GM12892 (cell line): ENCODE results near the gene CTXN3.
"Not testable (repeated sequence)": the region's sequence is repeated elsewhere in the genome, so short reads cannot be mapped to it uniquely, and the experiment has no call there.

Experiments
- DNase-seq: peaks from one replicate; pipeline ENCODE4 v3.0.0; 2011; ENCODE audit not compliant: insufficient read length
- FAIRE-seq: peaks from 2 replicates; lab custom pipeline; 2011; peaks lifted over from hg19 to GRCh38; lab: Jason Lieb, UNC
- POLR2A ChIP-seq: IDR thresholded peaks from 2 replicates; pipeline ENCODE4 v1.6.1; 2011; ENCODE audit warnings: low read depth, low read length, control low read depth
- POLR2AphosphoS5 ChIP-seq: IDR thresholded peaks from 2 replicates; pipeline ENCODE4 v1.6.1; 2011; ENCODE audit warnings: low read depth, low read length, control low read depth
- TAF1 ChIP-seq: IDR thresholded peaks from 2 replicates; pipeline ENCODE4 v1.6.1; 2011; ENCODE audit warnings: low read depth, mild to moderate bottlenecking, control low read depth, low read length, borderline replicate concordance

CTXN3 gene

DNA sequence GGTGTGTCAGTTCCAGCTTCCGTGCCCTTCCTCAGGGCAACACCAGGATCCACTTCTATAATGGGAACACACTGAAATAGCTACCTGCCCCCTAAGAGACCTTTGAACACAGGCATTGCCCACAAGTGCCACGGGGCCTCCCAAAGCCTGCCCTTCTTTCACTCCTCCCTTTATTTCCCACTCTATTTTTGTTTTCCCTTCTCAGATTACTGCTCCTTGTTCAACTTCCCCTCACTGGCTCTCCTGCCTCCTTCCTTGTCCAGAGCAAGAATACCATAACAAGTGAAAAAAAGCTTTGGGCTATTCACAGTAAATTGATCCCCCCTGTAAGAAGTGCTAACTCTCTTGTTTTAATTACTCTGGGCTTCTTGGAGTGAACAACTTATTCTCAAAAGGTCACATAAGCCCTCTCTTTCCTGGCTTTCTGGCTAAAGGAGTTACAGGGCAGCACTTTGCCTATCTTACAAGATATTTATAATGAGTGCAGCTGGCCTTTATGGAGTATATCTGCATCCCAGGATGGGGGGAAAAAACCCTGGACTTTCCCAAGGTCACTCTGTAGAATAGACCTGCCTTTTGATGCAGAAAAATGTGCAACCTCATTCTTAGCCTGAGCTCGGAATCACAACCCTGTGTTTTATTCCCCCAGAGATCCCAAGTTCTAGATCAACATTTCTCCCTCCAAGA lies 11.3 kb downstream of the CTXN3 start:
- FAIRE-seq (no peak), DNase-seq (no peak)
- TF ChIP-seq POLR2A (no peak), POLR2AphosphoS5 (no peak), TAF1 (no peak)

DNA sequence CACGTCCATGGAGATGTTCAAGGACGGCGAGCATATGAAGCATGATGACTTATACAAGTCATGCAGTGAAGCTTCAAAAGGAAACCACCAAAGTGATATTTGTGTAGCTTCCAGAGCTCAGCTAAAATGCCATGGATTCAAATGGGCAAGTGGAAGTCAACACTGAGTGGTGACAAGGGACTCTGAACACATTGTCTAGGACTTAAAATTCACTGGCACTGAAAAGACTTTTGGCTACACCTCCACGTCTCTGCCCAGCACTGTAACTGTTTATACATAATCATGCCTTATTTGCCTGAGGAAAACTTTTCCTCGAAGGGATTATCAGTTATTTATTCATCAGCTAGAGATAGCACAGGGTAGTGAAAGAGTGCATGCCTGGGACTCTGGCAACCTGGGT lies 15.2 kb downstream of the CTXN3 start:
- no peak for FAIRE-seq
- no peak for DNase-seq
- no peak for TF ChIP-seq POLR2AphosphoS5
- no peak for TF ChIP-seq TAF1
- no peak for TF ChIP-seq POLR2A

DNA sequence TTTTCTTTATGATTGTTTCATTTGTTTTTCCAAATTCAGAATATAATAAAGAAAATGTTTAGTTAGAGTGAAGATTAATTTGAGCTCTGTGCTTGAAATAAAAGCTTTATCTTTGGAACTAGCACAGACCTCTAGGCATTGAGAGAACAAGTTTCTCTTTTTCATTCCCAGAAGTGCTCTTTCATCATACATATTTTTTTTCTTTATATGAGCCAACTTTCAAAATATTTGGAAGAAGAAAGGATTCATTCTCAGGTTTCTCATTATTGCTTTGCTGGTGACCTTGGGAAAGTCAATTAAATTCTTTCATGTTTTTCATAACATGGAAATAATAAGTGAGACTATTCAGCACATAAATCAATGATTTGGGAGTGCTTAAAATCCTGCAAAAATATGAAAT lies 16.8 kb downstream of the CTXN3 start:
- TF ChIP-seq TAF1: no peak
- TF ChIP-seq POLR2A: no peak
- TF ChIP-seq POLR2AphosphoS5: no peak
- FAIRE-seq: no peak
- no peak for DNase-seq

DNA sequence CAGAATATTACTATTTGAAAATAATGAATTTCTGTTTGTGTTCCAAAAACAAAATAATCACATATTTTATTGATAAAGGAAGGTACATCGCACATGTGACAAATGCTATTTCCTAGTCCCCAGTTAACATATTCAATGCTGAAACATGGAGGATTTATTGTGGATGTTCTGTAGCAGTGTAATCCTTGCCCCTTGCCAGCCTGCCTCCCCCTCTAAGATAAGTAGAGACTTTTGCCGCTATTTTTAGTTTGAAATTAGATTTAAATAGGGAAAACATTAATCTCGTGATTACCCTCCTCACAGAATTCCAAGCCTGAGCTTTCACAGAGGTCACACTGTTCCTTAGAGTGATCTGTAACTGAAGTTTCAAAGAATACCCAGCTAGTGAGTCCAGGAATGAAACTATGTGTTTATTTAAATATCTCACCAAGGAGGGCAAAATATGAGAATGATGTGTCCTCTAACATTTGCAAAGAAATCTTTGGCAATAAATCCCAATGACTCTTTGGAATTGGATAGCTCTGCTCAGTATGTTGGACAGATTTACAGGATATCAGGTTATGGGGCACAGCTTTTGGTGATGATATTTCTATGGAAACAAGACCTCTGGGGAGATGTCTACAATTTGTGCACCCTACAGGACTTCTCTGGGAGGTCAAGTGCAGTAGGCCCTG lies 17.3 kb downstream of the CTXN3 start:
- DNase-seq (no peak), FAIRE-seq (no peak)
- TF ChIP-seq TAF1: no peak
- no peak for TF ChIP-seq POLR2A
- no peak for TF ChIP-seq POLR2AphosphoS5

DNA sequence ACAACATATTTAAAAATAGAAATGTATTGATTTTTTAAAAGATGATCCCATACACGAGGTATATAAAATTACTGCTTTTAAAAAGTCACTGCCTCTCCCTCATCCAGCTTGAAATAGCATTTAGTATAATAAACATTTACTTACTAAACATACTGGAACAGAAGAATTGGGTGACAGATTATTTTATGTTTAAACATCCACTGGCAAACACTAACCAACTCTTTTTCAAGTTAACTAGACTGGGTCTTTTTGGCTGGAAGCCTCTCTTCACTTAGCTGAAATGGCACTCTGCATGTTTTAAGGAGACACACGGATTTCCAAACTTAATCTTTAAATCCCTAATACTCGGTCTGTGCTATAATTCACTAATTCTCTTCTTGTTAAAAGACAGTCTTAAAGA lies 19.0 kb downstream of the CTXN3 start:
- TF ChIP-seq TAF1: no peak
- TF ChIP-seq POLR2A: no peak
- no peak for TF ChIP-seq POLR2AphosphoS5
- DNase-seq (no peak), FAIRE-seq (no peak)

DNA sequence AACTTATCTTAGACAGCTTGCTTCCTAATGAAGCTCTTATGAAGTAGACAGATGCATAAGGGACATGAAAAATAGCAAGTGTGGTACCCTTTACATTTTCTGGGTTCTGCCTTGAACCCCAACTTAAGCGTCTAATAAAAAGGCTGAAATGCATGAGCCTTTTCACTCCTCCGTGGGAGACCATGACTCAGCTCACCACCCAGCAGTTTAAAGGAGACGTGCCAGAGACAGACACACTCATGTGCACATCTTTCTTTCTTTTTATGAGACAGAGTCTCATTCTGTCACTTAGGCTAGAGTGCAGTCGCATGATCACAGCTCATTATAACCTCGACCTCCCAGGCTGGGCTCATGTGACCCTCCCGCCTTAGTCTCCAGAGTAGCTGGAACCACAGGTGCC lies 22.3 kb downstream of the CTXN3 start:
- TF ChIP-seq POLR2A (no peak), POLR2AphosphoS5 (no peak), TAF1 (no peak)
- no peak for FAIRE-seq
- DNase-seq: no peak

DNA sequence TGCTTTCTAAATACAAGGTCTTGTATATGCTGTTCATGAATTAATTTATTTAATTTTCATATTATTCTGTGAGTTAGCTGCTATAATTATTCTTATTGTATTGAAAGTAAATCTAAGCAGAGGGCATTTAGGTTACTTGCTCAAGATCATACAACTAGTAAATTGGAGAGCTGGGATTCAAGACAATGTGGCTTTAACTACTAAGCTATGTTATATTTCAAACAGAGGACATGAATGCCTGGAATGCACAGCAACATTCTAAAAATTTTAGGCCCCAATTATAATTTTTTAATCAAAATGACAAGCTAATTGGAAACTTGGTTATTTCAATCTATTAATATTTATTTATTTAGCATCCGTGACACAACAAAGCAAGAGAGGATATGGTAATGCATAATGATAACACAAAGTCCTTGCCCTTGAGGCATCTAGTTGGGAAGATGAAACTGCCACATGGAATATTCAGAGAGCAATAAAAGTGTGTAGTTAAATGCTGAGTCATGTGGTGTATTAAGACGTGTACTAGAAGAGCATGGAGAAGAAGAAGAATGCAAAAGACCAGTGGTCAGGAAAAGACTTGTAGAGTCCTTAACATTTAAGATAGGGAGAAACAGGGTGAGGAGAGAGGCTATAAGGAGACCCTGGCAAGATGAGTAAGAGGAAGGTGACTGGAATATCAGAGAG lies 24.4 kb downstream of the CTXN3 start:
- DNase-seq (no peak), FAIRE-seq (no peak)
- no peak for TF ChIP-seq TAF1
- TF ChIP-seq POLR2A: no peak
- no peak for TF ChIP-seq POLR2AphosphoS5

DNA sequence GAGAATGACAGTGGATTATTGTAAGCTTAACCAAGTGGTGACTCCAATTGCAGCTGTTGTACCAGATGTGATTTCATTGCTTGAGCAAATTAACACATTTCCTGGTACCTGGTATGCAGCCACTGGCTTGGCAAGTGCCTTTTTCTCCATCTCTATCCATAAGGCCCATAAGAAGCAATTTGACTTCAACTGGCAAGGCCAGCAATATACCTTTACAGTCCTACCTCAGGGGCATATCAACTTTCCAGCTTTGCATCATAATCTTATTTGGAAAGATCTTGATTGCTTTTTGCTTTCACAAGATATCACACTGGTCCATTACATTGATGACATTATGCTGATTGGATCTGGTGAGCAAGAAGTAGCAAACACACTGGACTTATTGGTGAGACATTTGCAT lies 28.1 kb downstream of the CTXN3 start:
- not testable (repeated sequence) for FAIRE-seq, DNase-seq

DNA sequence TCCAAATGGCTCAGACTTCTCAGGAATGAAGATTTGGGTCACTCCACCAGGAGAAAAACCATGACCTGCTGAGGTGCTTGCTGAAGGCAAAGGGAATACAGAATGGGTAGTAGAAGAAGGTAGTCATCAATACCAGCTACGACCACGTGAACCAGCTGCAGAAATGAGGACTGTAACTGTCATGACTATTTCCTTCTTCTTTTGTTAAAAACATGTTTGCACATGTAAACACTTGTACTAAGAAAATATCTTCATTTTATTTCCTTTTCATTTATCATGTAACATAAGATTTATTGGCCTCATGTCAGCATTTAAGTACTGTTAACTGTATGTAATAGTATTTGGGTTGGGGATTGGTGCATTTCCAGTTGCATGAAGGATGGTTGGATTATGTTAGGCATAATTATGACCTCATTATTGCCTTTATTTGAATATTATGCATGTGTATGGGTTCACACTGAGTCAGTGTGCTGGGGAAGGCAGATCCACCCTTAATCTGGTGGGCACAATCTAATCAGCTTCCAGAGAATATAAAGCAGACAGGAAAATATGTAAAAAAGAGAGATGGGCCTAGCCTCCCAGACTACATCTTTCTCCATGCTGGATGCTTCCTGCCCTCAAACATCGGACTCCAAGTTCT lies 30.9 kb downstream of the CTXN3 start:
- not testable (repeated sequence) for DNase-seq, FAIRE-seq

DNA sequence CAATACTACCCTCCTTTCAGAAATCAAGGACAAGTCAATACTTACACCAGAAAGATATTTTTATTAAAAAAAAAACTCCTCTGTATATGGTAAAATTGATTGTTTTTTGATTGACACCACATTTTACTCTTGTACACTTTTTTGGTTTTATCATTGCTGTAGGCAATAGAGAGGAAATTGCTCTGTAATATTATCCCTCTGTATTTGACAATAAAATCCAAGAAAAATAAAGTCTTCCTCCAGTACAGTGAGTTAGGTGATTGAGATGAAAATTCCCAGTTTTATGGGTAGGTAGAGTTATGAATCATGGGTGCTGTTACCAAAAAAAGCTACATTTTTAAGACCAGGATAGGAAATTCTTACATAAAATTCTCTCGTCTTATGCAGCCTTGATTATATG lies 31.7 kb downstream of the CTXN3 start:
- TF ChIP-seq POLR2AphosphoS5 (no peak), TAF1 (no peak), POLR2A (no peak)
- no peak for DNase-seq
- no peak for FAIRE-seq

DNA sequence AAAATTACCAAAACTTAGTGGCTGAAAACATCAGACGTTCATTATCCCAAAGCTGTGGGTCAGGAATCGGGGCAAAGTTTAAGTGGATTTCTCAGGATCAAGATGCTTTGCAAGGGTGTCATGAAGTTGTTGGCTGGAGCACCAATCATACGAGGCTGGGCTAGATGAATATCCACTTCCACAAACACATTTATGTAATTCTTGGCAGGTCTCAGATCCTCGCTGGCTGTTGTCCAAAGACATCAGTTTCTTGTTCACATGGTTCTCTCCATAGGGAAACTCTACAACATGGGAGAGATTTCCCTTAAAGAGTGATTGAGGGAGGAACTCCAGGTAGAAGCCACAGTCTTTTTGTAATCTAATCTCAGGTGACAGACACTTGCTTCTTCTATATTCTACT lies 34.1 kb downstream of the CTXN3 start:
- no peak for FAIRE-seq
- no peak for DNase-seq
- no peak for TF ChIP-seq TAF1
- no peak for TF ChIP-seq POLR2AphosphoS5
